Liver (tissue), 4 donors: Measurements from ENCODE around the gene AFDN. TPM values are rescaled to one million over a fixed set of nuclear protein-coding genes. Genes with fewer than 3 reads are reported as not detected.

Experiments
- polyA plus RNA-seq, 2 donors: library from polyadenylated mRNA; stranded (reverse) in 1 of 2; unstranded in 1 of 2; fragments of 200-250 nt in 1 of 2; fragments of >200 nt in 1 of 2; fragmentation: Nextera tagmentation in 1 of 2; extraction: Ambion mirVana in 1 of 2; gene quantifications; one replicate each; pipeline versions ENCODE4 v1.2.1 to v1.2.3, GENCODE V29; 2013 to 2015
- total RNA-seq, 2 donors: library from RNA; depleted of rRNA; stranded (reverse); fragments of >200 nt; gene quantifications; one replicate each; pipeline ENCODE4 v1.2.3, GENCODE V29; 2014
- donor health status: healthy.
- donor health status: healthy.
- donor health status: healthy.

AFDN gene
- total and polyA plus RNA-seq, 4 donors = 21.3 to 145 (median 29.3) TPM

Other genes with a start within 250 kb of the AFDN start
- not detected for gene KIF25, start 170.8 kb downstream of the AFDN start, total RNA-seq
- under 1 TPM in 1 of 2 donors, not detected in 1; 0.05 TPM for gene KIF25, start 170.8 kb downstream of the AFDN start, polyA plus RNA-seq